CD4-positive, alpha-beta T cell treated with Interleukin-4 for 4 hours (primary cell): ENCODE results near the gene TBC1D2.

Source experiments
- DNase-seq: peaks from one replicate; pipeline ENCODE4 v3.0.0-alpha.2; 2020

Gene TBC1D2

DNA sequence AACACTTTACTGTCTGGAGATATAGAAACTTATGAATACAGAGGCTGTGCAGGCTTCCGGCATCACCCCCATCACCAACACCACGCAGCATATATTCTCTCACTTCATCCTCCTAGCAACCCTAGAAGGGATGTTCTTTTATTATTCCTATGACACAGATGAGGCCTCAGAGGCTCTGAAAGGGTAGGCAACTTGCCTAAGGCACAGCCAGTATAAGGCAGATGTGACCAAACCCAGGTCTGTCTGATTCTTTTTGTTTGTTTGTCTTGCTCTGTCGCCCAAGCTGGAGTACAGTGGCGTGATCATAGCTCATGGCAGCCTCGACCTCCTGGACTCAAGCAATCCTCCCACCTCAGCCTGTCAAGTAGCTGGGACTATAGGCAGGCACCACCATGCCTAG is 40.2 kb downstream of the TBC1D2 start:
- DNase-seq = no peak

DNA sequence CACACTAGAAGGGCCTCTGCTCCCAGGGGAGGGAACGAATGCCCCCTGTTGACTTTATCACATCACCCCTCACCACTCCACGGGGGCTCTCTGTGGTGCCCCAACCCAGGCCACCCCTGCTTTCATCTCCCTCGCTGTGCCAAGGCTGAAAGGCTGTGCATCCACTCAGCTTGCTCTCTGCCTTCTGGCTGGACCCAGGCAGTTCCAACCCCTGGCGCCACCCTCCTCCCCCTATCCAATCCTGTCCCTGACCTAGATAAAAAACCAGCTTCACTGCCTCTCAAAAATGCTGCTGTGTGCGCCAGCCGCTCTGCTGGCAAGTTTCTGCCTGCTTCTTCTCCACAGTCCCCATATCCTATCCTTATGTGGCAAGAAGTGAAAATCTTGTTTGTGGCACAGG is 40.6 kb downstream of the TBC1D2 start:
- no peak for DNase-seq

DNA sequence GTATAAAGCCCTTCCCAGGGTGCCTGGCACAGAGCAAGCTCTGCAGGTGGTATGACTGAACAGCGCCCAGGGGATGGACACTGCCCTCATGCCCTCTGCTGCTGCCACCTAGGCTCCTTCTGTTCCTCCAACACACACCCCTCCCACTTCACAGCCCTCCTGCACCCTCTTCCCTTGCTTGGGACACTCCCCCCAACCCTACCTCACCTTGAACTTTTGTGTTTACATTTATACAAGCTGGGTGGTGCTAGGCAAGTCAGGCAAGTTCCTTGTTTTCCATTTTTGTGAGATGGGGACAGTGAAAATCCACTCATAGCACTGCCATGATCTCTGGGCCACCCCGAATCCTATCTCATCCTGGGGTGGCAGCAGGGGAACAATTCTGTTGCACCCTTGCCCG is 44.2 kb downstream of the TBC1D2 start:
- no peak for DNase-seq

GRCh38 chr9:98210435-98210834 is 45.0 kb downstream of the TBC1D2 start:
- DNase-seq = no peak

- DNase-seq = no peak
Observed at GRCh38 chr9:98209530-98209929, 45.9 kb downstream of the TBC1D2 start.

DNA sequence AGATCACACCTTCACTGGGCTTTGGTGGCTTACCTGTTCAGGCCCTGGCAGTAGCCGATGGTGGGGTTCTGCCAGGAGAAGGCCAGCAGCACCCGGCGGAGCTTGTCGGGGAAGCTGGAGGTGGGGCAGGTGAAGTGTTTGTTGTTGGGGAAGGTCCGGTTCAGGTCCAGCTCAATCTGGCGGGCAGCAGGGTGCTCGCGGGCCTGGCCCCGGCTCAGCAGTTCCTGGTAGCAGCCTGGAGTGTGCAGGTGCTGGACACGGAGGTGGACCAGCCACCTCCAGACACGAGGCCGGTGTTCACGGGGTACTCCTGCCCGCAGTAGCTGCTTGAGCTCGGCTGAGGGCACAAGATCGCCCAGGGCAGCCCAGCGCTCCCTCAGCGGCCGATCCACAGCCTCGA is 46.8 kb downstream of the TBC1D2 start:
- no peak for DNase-seq

DNA sequence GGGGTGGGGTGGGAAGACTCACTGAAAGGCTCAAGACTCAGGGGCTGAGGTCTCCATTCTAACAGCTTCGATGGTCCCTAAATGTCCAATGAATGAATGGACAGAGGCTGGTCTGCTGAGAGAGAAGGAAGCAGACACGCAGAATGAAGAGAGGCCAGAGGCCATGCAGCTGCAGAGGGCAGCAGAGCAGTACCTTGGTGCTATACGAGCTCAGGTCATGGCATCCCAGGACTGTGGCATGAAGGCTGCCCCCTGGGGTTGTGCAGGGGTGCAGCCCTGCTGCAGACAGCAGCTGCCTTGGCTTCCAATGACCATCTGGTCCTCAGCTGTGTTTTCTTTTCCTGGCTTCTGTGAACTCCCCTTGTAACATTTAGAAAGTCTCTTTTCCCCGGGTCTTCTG is 47.8 kb downstream of the TBC1D2 start:
- no peak for DNase-seq

DNA sequence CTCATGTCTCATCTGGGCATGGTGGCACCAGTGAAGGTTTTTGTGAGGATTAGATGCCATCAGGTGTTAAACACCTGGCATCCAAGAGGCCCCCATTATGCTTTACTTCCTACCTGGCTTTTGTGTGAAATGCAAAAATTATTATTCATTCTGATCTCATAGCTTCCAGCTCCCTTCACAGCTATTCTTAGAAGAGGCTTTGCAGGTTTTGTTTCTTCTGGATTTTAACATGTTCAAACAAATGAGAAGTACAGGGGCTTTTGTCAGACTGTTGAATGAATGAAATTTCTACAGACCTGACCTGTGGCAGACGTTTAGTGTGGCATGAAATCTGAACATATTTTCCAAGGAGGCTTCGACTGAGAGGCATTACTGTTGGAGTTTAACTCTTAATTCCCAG is 48.7 kb downstream of the TBC1D2 start:
- DNase-seq = no peak

- DNase-seq = no peak
Observed at GRCh38 chr9:98204692-98205091, 50.8 kb downstream of the TBC1D2 start.

GRCh38 chr9:98203153-98203552 is 52.3 kb downstream of the TBC1D2 start:
- DNase-seq = no peak

GRCh38 chr9:98202252-98202651 is 53.2 kb downstream of the TBC1D2 start:
- no peak for DNase-seq

- DNase-seq = no peak
Observed at GRCh38 chr9:98201749-98202148, 53.7 kb downstream of the TBC1D2 start.

- no peak for DNase-seq
Observed at GRCh38 chr9:98201102-98201501, 54.3 kb downstream of the TBC1D2 start.

- no peak for DNase-seq
Observed at GRCh38 chr9:98199388-98200033, 55.9 kb downstream of the TBC1D2 start.

GRCh38 chr9:98195671-98196070 is 59.8 kb downstream of the TBC1D2 start:
- DNase-seq = no peak

GRCh38 chr9:98193336-98193944 is 62.0 kb downstream of the TBC1D2 start:
- DNase-seq = no peak

DNA sequence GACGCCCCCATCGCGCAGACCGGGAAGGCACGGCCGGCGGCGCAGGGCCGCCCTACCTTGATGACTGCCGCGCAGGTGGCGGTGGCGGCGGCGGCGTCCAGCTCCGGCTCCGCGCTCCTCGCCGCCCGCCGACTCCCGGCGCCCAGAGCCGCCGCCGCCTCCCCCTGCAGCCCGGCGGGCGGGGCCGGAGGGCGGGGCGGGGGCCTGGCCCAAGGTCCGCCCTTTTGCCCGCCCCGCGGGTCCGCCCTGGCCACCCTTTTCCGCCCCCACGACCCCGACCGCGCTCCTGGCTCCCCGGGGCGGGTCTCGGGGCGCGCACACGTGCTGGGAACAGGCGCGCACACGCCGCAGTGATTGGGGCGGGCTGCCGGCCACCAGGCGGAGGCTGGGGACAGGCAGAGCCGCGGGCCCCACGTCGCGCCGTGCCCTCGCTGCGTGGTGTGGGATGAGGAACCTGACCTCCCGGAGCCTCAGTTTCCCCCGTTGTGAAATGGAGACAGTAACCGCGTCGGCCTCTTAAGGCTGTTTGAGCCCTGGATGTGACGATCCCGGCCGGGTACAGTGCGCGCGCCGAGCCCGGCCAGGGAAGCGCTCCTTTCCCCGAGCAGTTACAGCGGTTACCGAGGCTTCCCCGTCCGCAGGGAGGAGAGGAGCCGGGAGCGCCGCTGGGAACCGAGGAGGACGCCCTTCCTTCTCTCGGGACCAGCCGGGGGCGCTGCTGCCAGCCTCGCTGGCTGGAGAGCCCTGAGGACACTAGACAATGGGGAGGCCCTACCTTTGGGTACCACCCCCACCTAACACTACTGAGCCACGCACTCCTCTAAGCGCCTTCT is 62.7 kb downstream of the TBC1D2 start, which contains the start of gene CORO2A:
CORO2A (minus strand) TSS at position 135 of the 833 bp plus-strand sequence. CDS start 34,977 bp downstream, outside the sequence.
- peak; percentile 63 for DNase-seq

DNA sequence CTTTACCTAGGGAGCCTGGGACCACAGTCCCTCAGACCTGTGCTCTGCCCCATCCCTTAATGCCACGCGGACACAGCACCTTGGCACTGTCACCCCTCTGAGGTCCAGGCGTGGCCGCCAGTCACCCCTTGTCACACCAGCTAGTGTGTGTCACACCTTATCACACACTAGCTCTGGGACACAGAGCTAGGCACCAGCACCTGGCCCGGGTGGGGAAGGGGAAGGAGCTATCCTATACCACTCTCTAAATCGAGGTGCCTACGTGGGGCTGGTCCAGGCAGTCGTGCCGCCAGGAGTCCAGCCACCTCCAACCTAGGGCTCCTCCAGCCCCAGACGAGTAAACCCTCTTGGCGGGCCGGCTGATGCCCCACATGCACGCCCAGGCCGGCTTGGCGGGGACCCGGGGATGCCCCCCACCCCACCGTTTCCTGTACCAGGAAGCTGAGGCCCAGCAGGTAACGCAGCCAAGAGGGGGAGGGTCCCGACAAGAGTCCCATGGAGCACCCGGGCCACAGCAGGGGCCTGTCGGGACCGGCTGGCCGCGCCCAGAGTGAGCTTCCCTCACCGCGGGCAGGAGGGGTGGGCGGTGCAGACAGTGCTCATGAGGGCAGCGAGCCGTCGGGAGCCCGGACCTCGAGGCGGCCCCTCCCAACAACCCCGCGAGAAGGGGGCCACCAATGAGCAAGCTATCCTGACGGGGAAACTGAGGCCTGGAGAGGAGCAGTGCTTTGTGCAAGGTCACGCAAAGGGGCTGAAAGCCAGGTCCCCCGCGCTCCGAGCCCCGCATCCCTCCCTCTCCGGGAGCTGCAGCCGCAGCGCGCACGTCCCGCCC is 63.6 kb downstream of the TBC1D2 start:
- peak; percentile 12 for DNase-seq

GRCh38 chr9:98191181-98191608 is 64.3 kb downstream of the TBC1D2 start:
- no peak for DNase-seq

GRCh38 chr9:98190757-98191105 is 64.7 kb downstream of the TBC1D2 start:
- no peak for DNase-seq

GRCh38 chr9:98189412-98189811 is 66.0 kb downstream of the TBC1D2 start:
- DNase-seq = no peak

DNA sequence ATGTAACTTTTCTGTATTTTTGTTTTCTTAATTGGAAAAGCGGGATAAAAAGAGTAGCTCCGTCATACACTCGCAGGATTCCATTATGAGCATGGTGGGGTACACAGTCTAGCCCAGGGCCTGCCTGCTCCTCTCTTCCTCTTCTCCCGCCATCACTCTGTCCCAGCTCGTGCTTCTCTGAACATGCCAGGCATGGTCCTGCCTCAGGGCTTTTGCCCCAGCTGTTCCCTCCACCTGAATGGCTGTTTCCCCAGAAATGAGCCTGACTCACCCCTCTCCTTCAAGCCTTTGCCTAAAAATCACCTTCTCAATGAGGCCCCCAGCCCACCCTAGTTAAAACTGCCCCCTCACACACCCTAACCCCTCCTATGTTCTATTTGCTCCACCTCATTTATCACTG is 67.5 kb downstream of the TBC1D2 start:
- DNase-seq = no peak

DNA sequence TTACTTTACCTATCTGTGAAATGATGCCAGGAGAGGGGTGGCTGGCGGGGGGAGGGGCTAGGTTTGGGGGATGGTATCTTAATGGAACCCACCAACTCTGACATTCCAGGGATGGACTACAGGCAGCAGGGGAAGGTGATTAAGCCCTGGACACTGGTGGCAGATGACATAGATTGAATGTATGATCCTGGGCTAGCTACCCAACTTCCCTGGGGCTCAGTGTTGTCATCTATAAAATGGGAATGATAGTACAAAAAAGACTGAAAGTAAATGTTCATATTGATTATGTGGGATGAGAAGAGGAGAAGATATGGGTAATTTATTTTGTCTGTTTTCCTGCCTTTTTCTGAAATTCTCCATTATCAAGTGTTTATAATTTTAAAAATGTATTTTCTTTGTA is 69.2 kb downstream of the TBC1D2 start:
- DNase-seq = no peak
